Stimulated activated CD4-positive, alpha-beta T cell treated with anti-CD3 and anti-CD28 coated beads, Interleukin-4, amount 100 ng/mL, for 1 hour (primary cell): Measurements from ENCODE around the gene SMIM9.

Experiments used
- DNase-seq: peaks from one replicate; pipeline ENCODE4 v3.0.0-alpha.2; 2020

The SMIM9 gene

DNA sequence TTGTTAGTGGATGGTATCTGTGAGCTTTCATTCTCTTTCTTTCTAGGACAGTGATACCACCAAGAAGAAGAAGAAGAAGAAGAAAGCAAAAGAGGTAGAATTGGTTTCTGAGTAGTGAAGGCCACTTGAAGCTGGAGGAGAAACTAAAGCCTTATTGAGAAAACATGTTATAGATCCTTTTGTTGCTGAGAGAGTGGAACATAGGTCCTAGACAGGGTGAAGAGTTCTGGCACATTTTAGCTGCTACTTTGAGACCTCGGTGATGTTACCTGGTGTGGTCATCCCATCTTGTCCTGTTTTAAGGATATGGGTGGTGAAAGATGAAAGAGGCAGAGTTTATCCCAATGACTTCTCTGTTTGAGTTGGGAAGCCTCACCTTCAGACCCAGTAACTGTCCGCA, 57.7 kb downstream of the SMIM9 start:
- DNase-seq, result no peak

DNA sequence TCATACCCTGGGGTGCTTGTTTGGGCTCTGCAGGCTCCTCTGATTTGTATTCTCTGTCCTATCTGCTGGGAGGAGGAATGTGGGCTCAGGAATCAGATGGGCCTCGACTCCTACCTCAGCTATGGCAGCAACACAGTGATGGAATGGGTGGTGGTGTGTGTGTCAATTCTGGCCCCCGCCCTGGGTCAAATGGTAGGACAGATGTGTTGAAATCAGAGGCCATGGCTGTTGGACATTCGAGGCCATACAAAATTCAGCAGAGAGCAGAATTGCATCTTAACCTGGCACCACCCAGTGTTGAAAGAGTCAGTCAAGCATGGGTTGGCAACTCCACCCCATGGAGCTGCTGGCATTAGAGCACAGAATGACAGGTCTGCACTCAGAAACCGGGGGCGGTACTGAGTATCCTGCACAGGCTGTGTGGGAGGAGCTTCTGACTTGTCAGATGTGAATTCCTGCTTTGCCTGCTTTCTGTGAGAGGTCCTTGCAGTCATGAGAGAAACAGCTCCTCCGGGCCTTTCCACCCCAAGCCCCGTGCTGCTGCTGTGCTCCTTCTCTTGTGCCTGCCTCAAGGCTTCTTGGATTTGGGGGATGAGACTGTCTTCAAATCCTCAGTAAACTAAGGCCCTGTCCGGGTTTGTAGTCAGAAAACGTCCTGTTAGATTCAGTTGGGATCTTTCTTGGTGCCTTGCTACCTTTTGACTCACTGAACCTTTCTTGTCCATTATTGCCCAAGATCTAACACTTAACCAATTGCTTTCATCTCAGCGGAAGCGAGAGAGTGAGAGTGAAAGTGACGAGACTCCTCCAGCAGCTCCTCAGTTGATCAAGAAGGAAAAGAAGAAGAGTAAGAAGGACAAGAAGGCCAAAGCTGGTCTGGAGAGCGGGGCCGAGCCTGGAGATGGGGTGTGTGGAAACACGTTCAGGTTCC, 58.8 kb downstream of the SMIM9 start:
- DNase-seq, result peak; percentile 29

DNA sequence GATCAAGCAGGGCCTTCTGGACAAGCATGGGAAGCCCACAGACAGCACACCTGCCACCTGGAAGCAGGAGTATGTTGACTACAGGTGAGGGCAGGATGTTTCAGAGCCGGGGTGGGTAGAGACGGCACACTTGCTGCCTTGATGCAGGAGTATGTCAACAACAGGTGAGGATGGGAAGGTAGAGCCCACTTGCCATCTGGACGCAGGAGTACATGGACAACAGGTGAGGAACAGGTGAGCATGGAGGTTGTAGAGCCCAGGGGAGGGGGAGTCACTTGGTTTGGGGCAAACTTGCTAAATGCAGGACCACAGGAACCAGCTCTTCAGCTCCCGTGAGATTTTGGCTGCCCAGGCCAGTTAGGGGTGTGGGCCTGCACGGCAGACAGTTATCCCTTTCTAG, 59.8 kb downstream of the SMIM9 start:
- DNase-seq, result no peak
